HepG2 (cell line): ENCODE measurements around the gene SBK1. TPM values are rescaled to one million over a fixed set of nuclear protein-coding genes. Genes with fewer than 3 reads are reported as not detected.

Source experiments
- AKAP8 ChIP-seq: sonication (generic); formaldehyde crosslinking; IDR thresholded peaks from 2 replicates; pipeline ENCODE4 v1.5.1; 2020; ENCODE audit warnings: mild to moderate bottlenecking, missing genetic modification reagents
- ARNTL ChIP-seq: sonication (generic); formaldehyde crosslinking; IDR thresholded peaks from 2 replicates; pipeline ENCODE4 v1.4.0; 2020; ENCODE audit warnings: mild to moderate bottlenecking, missing genetic modification reagents
- CEBPG ChIP-seq: IDR thresholded peaks from 2 replicates; pipeline ENCODE4 v1.6.1; 2016
- DR1 ChIP-seq: sonication (generic); formaldehyde crosslinking; IDR thresholded peaks from 2 replicates; pipeline ENCODE4 v1.8.0; 2021; ENCODE audit warnings: mild to moderate bottlenecking, missing genetic modification reagents, inconsistent platforms
- EHMT2 ChIP-seq: fragments of 200-600 bp; sonication (generic); IDR thresholded peaks from 2 replicates; pipeline ENCODE4 v1.7.0; 2017; ENCODE audit warnings: antibody characterized with exemption, low read depth, low read length, borderline replicate concordance
- EZH2 ChIP-seq: conservative IDR thresholded peaks from 2 replicates; pipeline ENCODE4 v1.6.1; 2012; ENCODE audit warnings: mild to moderate bottlenecking, low read depth, low read length, moderate library complexity
- FOXK1 ChIP-seq: sonication (generic); formaldehyde crosslinking; IDR thresholded peaks from 2 replicates; pipeline ENCODE4 v1.4.0; 2020; ENCODE audit warnings: low read depth, missing genetic modification reagents, borderline replicate concordance
- GTF2F1 ChIP-seq: fragments of 150-350 bp; IDR thresholded peaks from 2 replicates; pipeline ENCODE4 v1.6.1; 2014; ENCODE audit warnings: low read length
- HMGXB3 ChIP-seq: sonication (generic); formaldehyde crosslinking; IDR thresholded peaks from 2 replicates; pipeline ENCODE4 v1.4.0; 2020; ENCODE audit warnings: missing genetic modification reagents, borderline replicate concordance
- HNRNPUL1 ChIP-seq: fragments of 200-400 bp; formaldehyde crosslinking; IDR thresholded peaks from 2 replicates; pipeline ENCODE4 v1.6.1; 2017; ENCODE audit warnings: low read depth, mild to moderate bottlenecking, low read length, moderate library complexity
- LBX2 ChIP-seq: sonication (generic); formaldehyde crosslinking; IDR thresholded peaks from 2 replicates; pipeline ENCODE4 v1.5.0; 2020; ENCODE audit warnings: missing genetic modification reagents, mild to moderate bottlenecking, borderline replicate concordance
- MEF2D ChIP-seq: sonication (generic); formaldehyde crosslinking; IDR thresholded peaks from 2 replicates; pipeline ENCODE4 v1.5.1; 2020; ENCODE audit warnings: mild to moderate bottlenecking, missing genetic modification reagents
- NR2F6 ChIP-seq, 2 experiments: IDR thresholded peaks; 2 replicates each; pipeline ENCODE4 v1.6.1; 2016; ENCODE audit warnings: antibody characterized with exemption in 1 of 2, mild to moderate bottlenecking in 1 of 2
- PLSCR1 ChIP-seq: sonication (generic); formaldehyde crosslinking; IDR thresholded peaks from 2 replicates; pipeline ENCODE4 v1.5.0; 2020; ENCODE audit warnings: missing genetic modification reagents, mild to moderate bottlenecking, borderline replicate concordance
- SMC3 ChIP-seq: IDR thresholded peaks from 2 replicates; pipeline ENCODE4 v1.6.1; 2011; ENCODE audit warnings: low read length, improper control_type of control experiment
- SRF ChIP-seq: IDR thresholded peaks from 2 replicates; pipeline ENCODE4 v1.6.1; 2011; ENCODE audit warnings: mild to moderate bottlenecking, low read depth, low read length, moderate library complexity
- SRSF9 ChIP-seq: fragments of 200-400 bp; formaldehyde crosslinking; IDR thresholded peaks from 2 replicates; pipeline ENCODE4 v1.6.1; 2018; ENCODE audit warnings: borderline replicate concordance, mild to moderate bottlenecking, low read depth, low read length; ENCODE audit not compliant: insufficient read depth, poor library complexity, severe bottlenecking
- STAT6 ChIP-seq: sonication (generic); formaldehyde crosslinking; IDR thresholded peaks from 2 replicates; pipeline ENCODE4 v1.4.0; 2020; ENCODE audit warnings: missing genetic modification reagents, mild to moderate bottlenecking, borderline replicate concordance
- ZNF343 ChIP-seq: sonication (generic); formaldehyde crosslinking; IDR thresholded peaks from 2 replicates; pipeline ENCODE4 v1.4.0; 2020; ENCODE audit warnings: mild to moderate bottlenecking, missing genetic modification reagents
- ZNF530 ChIP-seq: sonication (generic); formaldehyde crosslinking; IDR thresholded peaks from 2 replicates; pipeline ENCODE4 v1.5.0; 2020; ENCODE audit warnings: low read depth, mild to moderate bottlenecking, missing genetic modification reagents
- polyA plus RNA-seq, 8 experiments: library from polyadenylated mRNA; depleted of rRNA in 3 of 8; stranded (reverse) in 7 of 8; unstranded in 1 of 8; fragments of >200 nt; fragmentation: Illumina TruSeq in 4 of 8; extraction: Trizol in 4 of 8; gene quantifications; 2 replicates each; pipeline versions ENCODE4 v1.2.1 to v1.2.3, GENCODE V29; 2011 to 2016; ENCODE audit warnings: low read depth in 4 of 8, missing spikeins in 1 of 8, mixed read lengths in 1 of 8; ENCODE audit not compliant: insufficient read depth in 1 of 8
- total RNA-seq, 5 experiments: library from RNA; depleted of rRNA; stranded (reverse); fragments of >200 nt; fragmentation: Illumina TruSeq; extraction: Trizol; gene quantifications; 2 replicates each; pipeline ENCODE4 v1.2.3, GENCODE V29; 2016; ENCODE audit warnings: low read depth in 1 of 5

SBK1 gene
- total and polyA plus RNA-seq, 2 of the 13 experiments (the other 11 are each of a cell fraction or from before 2014, with no cell fraction given): 0.15 to 0.17 TPM

- TF ChIP-seq SRSF9 (no peak), SRF (no peak), ZNF530 (CRISPR knock-in tag) (no peak), HNRNPUL1 (no peak), EHMT2 (no peak), CEBPG (CRISPR knock-in tag) (peak; percentile 42; the same call in 1 of the 2 replicates), EZH2 (no peak), PLSCR1 (CRISPR knock-in tag) (no peak), STAT6 (CRISPR knock-in tag) (no peak), DR1 (CRISPR knock-in tag) (no peak), ZNF343 (no peak), AKAP8 (no peak), FOXK1 (CRISPR knock-in tag) (peak; percentile 57; the same call in 1 of the 2 replicates), SMC3 (no peak), GTF2F1 (no peak), LBX2 (CRISPR knock-in tag) (no peak), ARNTL (CRISPR knock-in tag) (no peak), NR2F6 (IDR thresholded peaks at IDR 0.05) (0 out of 2 replicates have a peak, but pooled peaks have one; percentile 23), NR2F6 (CRISPR knock-in tag; IDR thresholded peaks at IDR 0.05) (no peak), MEF2D (CRISPR knock-in tag) (0 out of 2 replicates have a peak, but pooled peaks have one; percentile 33), HMGXB3 (no peak)
Observed at GRCh38 chr16:28324235-28324886, 32.0 kb downstream of the SBK1 start (continued).
